ENCODE data around the gene TBC1D1.

GRCh38 chr4:37993806-37994205 lies 102.9 kb downstream of the TBC1D1 start:
- TF ChIP-seq CTCF (IDR thresholded peaks at IDR 0.05) = no peak
- TF ChIP-seq POLR2A (IDR thresholded peaks at IDR 0.05) = no peak
